ENCODE measurements around the gene DOK5.

The DOK5 gene

DNA sequence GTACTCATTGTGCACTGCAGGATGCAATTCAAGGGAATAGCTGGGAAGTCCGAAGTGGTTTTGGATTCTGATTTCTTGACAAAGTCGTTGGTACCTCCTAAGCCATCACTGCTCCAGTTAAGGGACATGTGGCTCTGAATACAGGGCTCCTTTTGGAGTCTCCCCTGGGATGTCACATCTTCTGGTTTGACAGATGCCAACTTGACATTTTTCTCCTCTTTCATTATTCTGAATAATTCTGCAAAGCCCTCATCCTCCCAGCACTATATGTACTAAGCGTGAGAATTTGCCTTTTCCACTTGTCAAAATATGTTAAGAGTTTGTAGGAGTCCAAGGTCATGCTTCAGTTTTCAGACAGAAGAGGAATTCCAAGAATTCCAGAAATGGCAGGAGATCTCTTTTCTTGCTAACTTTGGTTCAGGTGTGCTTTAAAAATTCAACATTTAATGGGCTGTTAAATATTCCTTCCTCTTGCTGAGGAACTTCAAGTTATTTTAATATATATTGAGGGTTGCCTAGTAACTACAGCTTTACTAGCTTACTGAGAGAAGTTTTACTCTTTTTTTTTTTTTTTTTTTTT, 38.7 kb downstream of the DOK5 start:
- H3K9me3 Mint-ChIP-seq = peaks cover 4% of the 10 kb centered on the region
- no peak overlapping the region for H3K27ac Mint-ChIP-seq
- H3K36me3 Mint-ChIP-seq (ENCODE audit: low read depth) = no peaks in the 10 kb centered on the region
- H3K4me1 Mint-ChIP-seq (ENCODE audit: low read depth) = no peaks in the 10 kb centered on the region
- no peak overlapping the region for H3K4me3 Mint-ChIP-seq
- H3K27me3 Mint-ChIP-seq (ENCODE audit: low read depth) = no peaks in the 10 kb centered on the region

DNA sequence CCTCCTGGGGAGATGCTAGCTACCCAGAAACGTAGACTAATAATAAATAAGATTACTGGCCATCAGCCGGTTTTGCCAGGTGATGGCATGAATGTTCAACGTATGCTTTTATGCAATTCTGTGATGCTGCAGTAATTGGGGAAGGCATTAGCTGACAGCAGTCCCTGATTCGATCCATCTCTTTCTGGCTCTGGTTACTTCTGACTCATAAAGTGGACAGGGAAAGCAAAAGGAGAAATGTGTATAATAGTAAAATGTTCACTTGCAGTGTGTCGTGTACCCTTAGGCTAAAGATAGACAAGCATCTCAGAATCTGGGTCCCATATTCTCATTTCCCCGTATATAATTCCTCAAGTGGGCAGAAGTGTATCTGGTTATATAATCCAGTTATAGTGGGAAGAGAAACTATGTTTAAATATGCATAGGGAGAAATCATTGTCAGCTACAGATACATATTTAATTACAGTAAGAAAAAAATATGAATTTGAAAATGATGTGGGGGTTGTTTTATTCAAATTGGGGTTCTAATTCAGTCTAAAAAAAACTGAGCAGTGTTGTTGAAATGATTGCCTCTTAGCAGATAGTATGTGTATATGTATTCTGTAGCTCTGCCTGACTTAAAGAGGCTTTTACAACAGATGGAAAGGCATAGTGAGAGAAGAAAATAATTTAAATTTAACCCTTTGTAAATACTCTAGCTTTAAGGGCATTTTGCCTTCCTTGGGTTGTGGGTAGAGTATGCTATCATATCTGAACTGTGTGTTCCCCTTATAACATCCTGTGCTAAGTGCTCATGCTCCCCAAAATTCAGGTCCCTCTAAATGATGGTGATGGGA, 40.6 kb downstream of the DOK5 start:
- H3K4me3 Mint-ChIP-seq = no peak overlapping the region
- no peak overlapping the region for H3K27ac Mint-ChIP-seq
- H3K36me3 Mint-ChIP-seq (ENCODE audit: low read depth) = no peaks in the 10 kb centered on the region
- no peaks in the 10 kb centered on the region for H3K4me1 Mint-ChIP-seq (ENCODE audit: low read depth)
- H3K27me3 Mint-ChIP-seq (ENCODE audit: low read depth) = no peaks in the 10 kb centered on the region
- H3K9me3 Mint-ChIP-seq = peaks cover 4% of the 10 kb centered on the region

DNA sequence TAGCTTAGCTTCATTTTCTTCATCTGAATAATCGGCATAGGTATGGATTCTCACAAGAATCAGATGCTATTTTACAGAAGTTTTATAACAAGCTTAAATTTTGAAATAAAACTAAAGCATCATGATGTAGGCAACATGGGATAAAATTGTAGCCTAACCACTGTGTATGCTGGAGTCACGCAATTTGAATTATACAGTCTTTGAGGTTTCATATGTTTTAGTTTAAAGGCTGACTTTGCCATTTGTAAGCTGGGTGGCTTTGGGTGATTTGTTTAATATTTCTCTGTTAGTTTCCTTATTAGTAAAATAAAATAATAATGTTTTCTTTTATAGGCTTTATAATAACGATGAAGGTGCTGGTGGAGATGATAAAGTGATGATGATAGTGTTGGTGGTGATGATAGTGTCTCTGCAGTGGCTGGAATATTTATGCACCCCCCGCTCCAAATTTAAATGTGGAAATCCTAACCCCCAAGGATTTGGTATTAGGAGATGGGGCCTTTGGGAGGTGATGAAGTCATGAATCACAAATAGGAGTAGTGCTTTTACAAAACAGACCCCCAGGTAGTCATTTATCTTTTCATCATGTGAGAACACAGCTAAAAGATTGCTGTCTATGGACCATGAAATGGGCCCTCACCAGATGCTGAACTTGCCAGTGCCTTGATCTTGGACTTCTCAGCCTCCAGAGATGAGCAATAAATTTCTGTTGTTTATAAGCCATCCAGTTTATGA, 42.0 kb downstream of the DOK5 start:
- no peak overlapping the region for H3K27ac Mint-ChIP-seq
- H3K36me3 Mint-ChIP-seq (ENCODE audit: low read depth) = no peaks in the 10 kb centered on the region
- peaks cover 4% of the 10 kb centered on the region for H3K9me3 Mint-ChIP-seq
- H3K4me1 Mint-ChIP-seq (ENCODE audit: low read depth) = no peaks in the 10 kb centered on the region
- no peak overlapping the region for H3K4me3 Mint-ChIP-seq
- H3K27me3 Mint-ChIP-seq (ENCODE audit: low read depth) = no peaks in the 10 kb centered on the region

GRCh38 chr20:54524849-54525248, 49.5 kb downstream of the DOK5 start:
- H3K36me3 Mint-ChIP-seq (ENCODE audit: low read depth) = no peaks in the 10 kb centered on the region
- no peaks in the 10 kb centered on the region for H3K4me1 Mint-ChIP-seq (ENCODE audit: low read depth)
- H3K9me3 Mint-ChIP-seq = no peaks in the 10 kb centered on the region
- no peaks in the 10 kb centered on the region for H3K27me3 Mint-ChIP-seq (ENCODE audit: low read depth)
- H3K27ac Mint-ChIP-seq = no peak overlapping the region
- no peak overlapping the region for H3K4me3 Mint-ChIP-seq

GRCh38 chr20:54525916-54526590, 50.7 kb downstream of the DOK5 start:
- Mint-ChIP-seq H3K36me3 (ENCODE audit: low read depth) (no peaks in the 10 kb centered on the region), H3K4me1 (ENCODE audit: low read depth) (no peaks in the 10 kb centered on the region), H3K27ac (no peak overlapping the region), H3K4me3 (no peak overlapping the region), H3K27me3 (ENCODE audit: low read depth) (no peaks in the 10 kb centered on the region), H3K9me3 (no peaks in the 10 kb centered on the region)

- Mint-ChIP-seq H3K36me3 (ENCODE audit: low read depth) (no peaks in the 10 kb centered on the region), H3K27me3 (ENCODE audit: low read depth) (no peaks in the 10 kb centered on the region)
Measured at GRCh38 chr20:54526801-54527200, 51.4 kb downstream of the DOK5 start.

DNA sequence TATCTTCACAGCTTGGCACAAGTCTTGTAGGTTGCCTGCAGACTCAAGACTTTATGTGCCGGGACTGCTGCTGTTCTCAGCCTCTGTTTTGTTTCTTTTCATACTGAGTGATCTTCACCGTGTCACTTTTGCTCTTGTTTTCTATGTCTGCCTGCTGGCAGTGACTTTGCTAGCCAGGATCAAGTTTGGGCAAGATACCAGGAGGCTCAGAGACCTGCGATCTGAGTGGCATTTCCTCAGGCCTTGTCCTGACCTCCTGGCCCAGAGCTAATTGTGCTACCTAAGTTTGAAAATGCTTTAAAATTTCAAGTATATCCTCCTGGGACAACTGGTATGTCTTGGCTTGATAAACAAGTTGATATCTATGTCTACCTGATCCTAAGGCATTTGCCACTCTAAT, 57.2 kb downstream of the DOK5 start:
- no peaks in the 10 kb centered on the region for H3K4me1 Mint-ChIP-seq (ENCODE audit: low read depth)
- no peak overlapping the region for H3K27ac Mint-ChIP-seq
- H3K36me3 Mint-ChIP-seq (ENCODE audit: low read depth) = no peaks in the 10 kb centered on the region
- no peak overlapping the region for H3K4me3 Mint-ChIP-seq
- no peaks in the 10 kb centered on the region for H3K27me3 Mint-ChIP-seq (ENCODE audit: low read depth)
- peaks cover 6% of the 10 kb centered on the region for H3K9me3 Mint-ChIP-seq

More at GRCh38 chr20:54526801-54527200, 51.4 kb downstream of the DOK5 start:
- Mint-ChIP-seq H3K27ac (no peak overlapping the region), H3K4me1 (ENCODE audit: low read depth) (no peaks in the 10 kb centered on the region), H3K4me3 (no peak overlapping the region), H3K9me3 (no peaks in the 10 kb centered on the region)

DNA sequence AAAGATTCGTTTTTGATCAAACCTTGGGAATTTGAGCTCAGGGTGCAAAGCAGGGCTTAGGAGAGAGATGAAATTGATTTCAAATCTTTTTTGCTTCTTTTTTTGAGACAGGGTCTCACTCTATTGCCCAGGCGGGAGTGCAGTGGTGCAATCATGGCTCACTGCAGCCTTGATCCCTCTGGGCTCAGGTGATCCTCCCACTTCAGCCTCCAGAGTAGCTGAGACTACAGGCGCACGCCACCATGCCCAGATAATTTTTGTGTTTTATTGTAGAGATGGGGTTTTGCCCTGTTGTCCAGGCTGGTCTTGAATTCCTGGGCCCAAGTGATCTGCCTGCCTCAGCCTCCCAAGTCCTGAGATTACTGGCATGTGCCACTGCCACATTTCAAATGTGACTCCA, 58.7 kb downstream of the DOK5 start:
- Mint-ChIP-seq H3K4me3 (no peak overlapping the region), H3K36me3 (ENCODE audit: low read depth) (no peaks in the 10 kb centered on the region), H3K27me3 (ENCODE audit: low read depth) (no peaks in the 10 kb centered on the region), H3K4me1 (ENCODE audit: low read depth) (no peaks in the 10 kb centered on the region), H3K9me3 (peaks cover 6% of the 10 kb centered on the region), H3K27ac (no peak overlapping the region)

DNA sequence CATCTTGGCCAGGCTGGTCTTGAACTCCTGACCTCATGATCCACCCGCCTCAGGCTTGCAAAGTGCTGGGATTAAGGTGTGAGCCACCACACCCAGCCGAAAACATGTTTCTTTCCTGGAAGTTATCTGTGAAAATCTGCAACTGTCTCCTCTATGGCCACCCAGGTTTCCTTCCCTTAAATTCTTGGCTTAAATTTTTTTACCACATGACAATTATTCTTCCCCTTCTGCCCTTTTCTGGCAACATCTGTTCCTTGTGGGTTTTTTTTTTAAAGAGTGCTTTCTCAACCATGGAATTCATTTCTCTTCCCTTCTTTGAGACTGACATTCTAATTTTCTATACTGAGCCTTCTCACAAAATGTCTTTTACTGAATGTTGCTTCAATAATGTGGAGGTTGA, 59.6 kb downstream of the DOK5 start:
- H3K27me3 Mint-ChIP-seq (ENCODE audit: low read depth) = no peaks in the 10 kb centered on the region
- H3K9me3 Mint-ChIP-seq = peaks cover 6% of the 10 kb centered on the region
- H3K27ac Mint-ChIP-seq = no peak overlapping the region
- no peak overlapping the region for H3K4me3 Mint-ChIP-seq
- no peaks in the 10 kb centered on the region for H3K36me3 Mint-ChIP-seq (ENCODE audit: low read depth)
- H3K4me1 Mint-ChIP-seq (ENCODE audit: low read depth) = no peaks in the 10 kb centered on the region

GRCh38 chr20:54535746-54536145, 60.4 kb downstream of the DOK5 start:
- Mint-ChIP-seq H3K36me3 (ENCODE audit: low read depth) (no peaks in the 10 kb centered on the region), H3K27me3 (ENCODE audit: low read depth) (no peaks in the 10 kb centered on the region), H3K27ac (no peak overlapping the region), H3K4me1 (ENCODE audit: low read depth) (no peaks in the 10 kb centered on the region), H3K4me3 (no peak overlapping the region), H3K9me3 (peaks cover 6% of the 10 kb centered on the region)

- Mint-ChIP-seq H3K27me3 (ENCODE audit: low read depth) (no peaks in the 10 kb centered on the region), H3K4me3 (no peak overlapping the region), H3K9me3 (peaks cover 6% of the 10 kb centered on the region), H3K36me3 (ENCODE audit: low read depth) (no peaks in the 10 kb centered on the region), H3K27ac (no peak overlapping the region), H3K4me1 (ENCODE audit: low read depth) (no peaks in the 10 kb centered on the region)
Measured at GRCh38 chr20:54539521-54540046, 64.2 kb downstream of the DOK5 start.

GRCh38 chr20:54543369-54543768, 68.0 kb downstream of the DOK5 start:
- no peaks in the 10 kb centered on the region for H3K36me3 Mint-ChIP-seq (ENCODE audit: low read depth)
- no peaks in the 10 kb centered on the region for H3K4me1 Mint-ChIP-seq (ENCODE audit: low read depth)
- H3K27me3 Mint-ChIP-seq (ENCODE audit: low read depth) = no peaks in the 10 kb centered on the region
- H3K27ac Mint-ChIP-seq = no peak overlapping the region
- H3K9me3 Mint-ChIP-seq = no peaks in the 10 kb centered on the region
- no peak overlapping the region for H3K4me3 Mint-ChIP-seq

- Mint-ChIP-seq H3K9me3 (no peaks in the 10 kb centered on the region), H3K4me1 (ENCODE audit: low read depth) (no peaks in the 10 kb centered on the region), H3K27me3 (ENCODE audit: low read depth) (no peaks in the 10 kb centered on the region), H3K27ac (no peak overlapping the region), H3K36me3 (ENCODE audit: low read depth) (no peaks in the 10 kb centered on the region), H3K4me3 (no peak overlapping the region)
Measured at GRCh38 chr20:54545676-54546358, 70.4 kb downstream of the DOK5 start.

DNA sequence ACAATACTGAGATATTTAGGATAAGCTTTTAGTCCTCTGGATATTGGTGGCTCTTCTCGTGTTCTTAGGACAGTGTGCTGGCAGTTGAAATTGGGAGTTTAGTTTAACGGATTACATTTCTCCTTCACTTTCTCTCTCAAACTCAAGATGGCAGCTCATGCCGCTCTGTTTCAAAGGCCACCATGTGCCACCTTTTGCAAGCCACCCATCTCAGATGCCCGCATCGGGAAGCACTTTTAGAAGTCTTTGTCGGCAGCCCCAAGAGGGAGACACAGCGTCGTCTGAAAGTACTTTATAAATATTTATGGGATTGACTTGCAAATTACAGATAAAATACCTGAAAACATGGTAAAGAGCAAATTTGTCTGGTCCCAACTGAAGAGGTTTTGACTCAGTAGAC, 73.5 kb downstream of the DOK5 start:
- Mint-ChIP-seq H3K36me3 (ENCODE audit: low read depth) (no peaks in the 10 kb centered on the region), H3K9me3 (no peaks in the 10 kb centered on the region), H3K27me3 (ENCODE audit: low read depth) (no peaks in the 10 kb centered on the region), H3K4me1 (ENCODE audit: low read depth) (no peaks in the 10 kb centered on the region), H3K4me3 (no peak overlapping the region), H3K27ac (no peak overlapping the region)

Data from T-helper 1 cell treated with Interleukin-12 subunit alpha and Interleukin-12 subunit beta and Interleukin-4 antibody, amounts not matched to agents 30 μg/mL and 1 μg/mL, for 36 hours (primary cell).